HCT116 (cell line): ENCODE measurements around the gene EML4. TPM values are rescaled to one million over a fixed set of nuclear protein-coding genes. Genes with fewer than 3 reads are reported as not detected.

ENCODE experiments used
- ATAC-seq: fragments of 200-7000 bp; cut with Tn5 transposase; 2 replicates; pipeline ENCODE4 v1.9.1; 2020; ENCODE audit warnings: mild to moderate bottlenecking, moderate library complexity
- BruUV-seq: library from RNA; stranded (reverse); fragments of 400-500 nt; replicated peaks from 2 replicates; lab custom pipeline; 2021; lab: Mats Ljungman, UMichigan
- CTCF ChIA-PET: fragments of 300-600 bp; sonication (Branson Sonifier 250); formaldehyde crosslinking; loops from one replicate; lab custom pipeline; 2021; ENCODE audit warnings: antibody characterized with exemption; lab: Charles Lee
- POLR2A ChIA-PET: fragments of 300-600, 350-600 bp; sonication (Branson Sonifier 250); formaldehyde crosslinking; loops from one replicate; lab custom pipeline; 2021; ENCODE audit warnings: antibody characterized with exemption; lab: Charles Lee
- RAD21 ChIA-PET, 2 experiments: fragments of 300-600 bp; sonication (Branson Sonifier 250); formaldehyde crosslinking; loops; one replicate each; lab custom pipeline; 2023; ENCODE audit warnings: low total read pairs in 2 of 2; ENCODE audit not compliant: uncharacterized antibody in 2 of 2, unreplicated experiment in 2 of 2, low non-redundant PET in 1 of 2; lab: Charles Lee
- DNase-seq: peaks from one replicate; pipeline ENCODE4 v3.0.0-alpha.2; 2010; ENCODE audit warnings: low read depth, low spot score
- H2AFZ ChIP-seq: fragments of 200-600 bp; shearing (Covaris generic), sonication (generic); 2 replicates; pipeline ENCODE4 v1.6.1; 2017; ENCODE audit warnings: low read depth, mixed run types, mixed read lengths, antibody characterized with exemption, low read length; ENCODE audit not compliant: poor library complexity, severe bottlenecking
- H3K27ac ChIP-seq: 2 replicates; pipeline ENCODE4 v1.5.1; 2012; ENCODE audit warnings: low read depth, low read length
- H3K27me3 ChIP-seq: fragments of 200-600 bp; sonication (generic); 2 replicates; pipeline ENCODE4 v1.6.1; 2016; ENCODE audit warnings: mixed run types, low read length, mixed read lengths; ENCODE audit not compliant: insufficient read depth
- H3K36me3 ChIP-seq, 2 experiments: fragments of 200-500 bp in 1 of 2; fragments of 200-600 bp in 1 of 2; sonication (Bioruptor generic) in 1 of 2; sonication (generic) in 1 of 2; 2 replicates each; pipeline versions ENCODE4 v1.5.1 to v1.6.1; 2014 to 2016; ENCODE audit warnings: low read length in 2 of 2, inconsistent platforms in 1 of 2, mixed read lengths in 1 of 2, mixed run types in 1 of 2; ENCODE audit not compliant: insufficient read depth in 2 of 2, control insufficient read depth in 1 of 2
- H3K4me1 ChIP-seq, 2 experiments: fragments of 200-600 bp in 1 of 2; sonication (generic) in 1 of 2; 2 replicates each; pipeline versions ENCODE4 v1.5.1 to v1.6.1; 2012 to 2017; ENCODE audit warnings: low read length in 2 of 2, inconsistent platforms in 1 of 2, mild to moderate bottlenecking in 1 of 2, mixed read lengths in 1 of 2, mixed run types in 1 of 2, moderate library complexity in 1 of 2; ENCODE audit not compliant: insufficient read depth in 2 of 2, control insufficient read depth in 1 of 2
- H3K4me2 ChIP-seq: fragments of 200-600 bp; sonication (generic); 2 replicates; pipeline ENCODE4 v1.6.1; 2017; ENCODE audit warnings: mixed run types, low read length, mixed read lengths
- H3K4me3 ChIP-seq, 2 experiments: fragments of 200-600 bp in 1 of 2; sonication (generic) in 1 of 2; replicated peaks in 1 of 2; 2 replicates each; pipeline ENCODE4 v1.5.1; 2011 to 2016; ENCODE audit warnings: low read length in 2 of 2, control low read depth in 1 of 2, low read depth in 1 of 2, mild to moderate bottlenecking in 1 of 2, mixed read lengths in 1 of 2, mixed run types in 1 of 2
- H3K79me2 ChIP-seq: fragments of 200-600 bp; sonication (generic); 2 replicates; pipeline ENCODE4 v1.6.1; 2017; ENCODE audit warnings: mild to moderate bottlenecking, mixed run types, low read length, moderate library complexity, mixed read lengths; ENCODE audit not compliant: insufficient read depth
- H3K9ac ChIP-seq: fragments of 200-600 bp; sonication (generic); 2 replicates; pipeline ENCODE4 v1.6.1; 2016; ENCODE audit warnings: low read length, mixed read lengths
- H3K9me2 ChIP-seq: fragments of 200-600 bp; sonication (generic), shearing (Covaris generic); 2 replicates; pipeline ENCODE4 v1.6.1; 2017; ENCODE audit warnings: mixed run types, mild to moderate bottlenecking, moderate library complexity; ENCODE audit not compliant: insufficient read depth
- H3K9me3 ChIP-seq, 2 experiments: fragments of 200-500 bp in 1 of 2; fragments of 200-600 bp in 1 of 2; sonication (Bioruptor generic) in 1 of 2; sonication (generic) in 1 of 2; 2 replicates each; pipeline ENCODE4 v1.6.1; 2014 to 2017; ENCODE audit warnings: low read length in 2 of 2, mixed read lengths in 2 of 2, inconsistent platforms in 1 of 2, low read depth in 1 of 2, mild to moderate bottlenecking in 1 of 2, mixed run types in 1 of 2, moderate library complexity in 1 of 2; ENCODE audit not compliant: control insufficient read depth in 1 of 2, insufficient read depth in 1 of 2
- H4K20me1 ChIP-seq: fragments of 200-600 bp; sonication (generic), shearing (Covaris generic); 2 replicates; pipeline ENCODE4 v1.6.1; 2017; ENCODE audit warnings: mixed run types, mild to moderate bottlenecking, moderate library complexity; ENCODE audit not compliant: insufficient read depth
- CEBPB ChIP-seq: IDR thresholded peaks from 2 replicates; pipeline ENCODE4 v1.6.1; 2012; ENCODE audit warnings: low read depth
- ELF1 ChIP-seq: IDR thresholded peaks from 2 replicates; pipeline ENCODE4 v1.6.1; 2012; ENCODE audit warnings: low read depth, borderline replicate concordance
- EZH2phosphoT487 ChIP-seq: fragments of 200-600 bp; IDR thresholded peaks from 2 replicates; pipeline ENCODE4 v1.6.1; 2018; ENCODE audit warnings: antibody characterized with exemption, borderline replicate concordance
- JUND ChIP-seq: IDR thresholded peaks from 2 replicates; pipeline ENCODE4 v1.6.1; 2012
- POLR2A ChIP-seq: IDR thresholded peaks from 2 replicates; pipeline ENCODE4 v1.7.0; 2011; ENCODE audit warnings: borderline replicate concordance; ENCODE audit not compliant: insufficient read depth, insufficient read length; ENCODE audit errors: extremely low read depth
- POLR2AphosphoS5 ChIP-seq: IDR thresholded peaks from 2 replicates; pipeline ENCODE4 v1.6.1; 2011; ENCODE audit warnings: mild to moderate bottlenecking, low read depth, low read length, moderate library complexity
- RAD21 ChIP-seq: IDR thresholded peaks from 2 replicates; pipeline ENCODE4 v1.6.1; 2012; ENCODE audit warnings: low read depth, mild to moderate bottlenecking
- SIN3A ChIP-seq: IDR thresholded peaks from 2 replicates; pipeline ENCODE4 v1.6.1; 2012; ENCODE audit warnings: low read depth
- SP1 ChIP-seq: IDR thresholded peaks from 2 replicates; pipeline ENCODE4 v1.6.1; 2012; ENCODE audit warnings: low read depth
- TCF7L2 ChIP-seq: IDR thresholded peaks from 2 replicates; pipeline ENCODE4 v1.7.0; 2011; ENCODE audit warnings: borderline replicate concordance, inconsistent platforms; ENCODE audit not compliant: insufficient read depth, insufficient read length; ENCODE audit errors: extremely low read depth
- YY1 ChIP-seq: IDR thresholded peaks from 2 replicates; pipeline ENCODE4 v1.6.1; 2011; ENCODE audit warnings: low read length, low read depth, moderate library complexity, mild to moderate bottlenecking; ENCODE audit not compliant: insufficient replicate concordance; ENCODE audit errors: extremely low read depth
- ZFX ChIP-seq: fragments of 450-650 bp; IDR thresholded peaks from 2 replicates; pipeline ENCODE4 v1.6.1; 2017
- ZNF274 ChIP-seq: fragments of 200-500 bp; sonication (Bioruptor generic); IDR thresholded peaks from 2 replicates; pipeline ENCODE4 v1.6.1; 2014; ENCODE audit warnings: mild to moderate bottlenecking, low read depth, low read length, inconsistent platforms
- intact Hi-C: fragments of 100-400 bp; cut with micrococcal nuclease; formaldehyde crosslinking; loops from 2 replicates; pipeline ENCODE4 v1.10.0; 2022
- total RNA-seq: library from RNA; stranded (reverse); gene quantifications from one replicate; pipeline ENCODE4 v1.2.1, GENCODE V29; 2021; ENCODE audit not compliant: unreplicated experiment
- TF ChIP-seq, protein P1 (sequence below): IDR thresholded peaks from 2 replicates; pipeline ENCODE4 v1.6.1; 2012
- TF ChIP-seq, protein P2 (sequence below): IDR thresholded peaks from 2 replicates; pipeline ENCODE4 v1.6.1; 2011; ENCODE audit warnings: mild to moderate bottlenecking, low read length, moderate library complexity; ENCODE audit not compliant: insufficient replicate concordance; ENCODE audit errors: extremely low read depth
- TF ChIP-seq, protein P3 (sequence below), 3 experiments: fragments of 200-600 bp in 1 of 3; sonication (generic) in 1 of 3; IDR thresholded peaks in 2 of 3; conservative IDR thresholded peaks in 1 of 3; 2 replicates each; pipeline ENCODE4 v1.5.1; 2012 to 2017; ENCODE audit warnings: low read depth in 2 of 3, low read length in 2 of 3, antibody characterized with exemption in 1 of 3, borderline replicate concordance in 1 of 3, control low read depth in 1 of 3, mild to moderate bottlenecking in 1 of 3, mixed read lengths in 1 of 3, mixed run types in 1 of 3, moderate library complexity in 1 of 3; ENCODE audit not compliant: insufficient read depth in 1 of 3

The EML4 gene
- total RNA-seq, 1 experiment from 2014 or later, result 53.5 TPM

DNA sequence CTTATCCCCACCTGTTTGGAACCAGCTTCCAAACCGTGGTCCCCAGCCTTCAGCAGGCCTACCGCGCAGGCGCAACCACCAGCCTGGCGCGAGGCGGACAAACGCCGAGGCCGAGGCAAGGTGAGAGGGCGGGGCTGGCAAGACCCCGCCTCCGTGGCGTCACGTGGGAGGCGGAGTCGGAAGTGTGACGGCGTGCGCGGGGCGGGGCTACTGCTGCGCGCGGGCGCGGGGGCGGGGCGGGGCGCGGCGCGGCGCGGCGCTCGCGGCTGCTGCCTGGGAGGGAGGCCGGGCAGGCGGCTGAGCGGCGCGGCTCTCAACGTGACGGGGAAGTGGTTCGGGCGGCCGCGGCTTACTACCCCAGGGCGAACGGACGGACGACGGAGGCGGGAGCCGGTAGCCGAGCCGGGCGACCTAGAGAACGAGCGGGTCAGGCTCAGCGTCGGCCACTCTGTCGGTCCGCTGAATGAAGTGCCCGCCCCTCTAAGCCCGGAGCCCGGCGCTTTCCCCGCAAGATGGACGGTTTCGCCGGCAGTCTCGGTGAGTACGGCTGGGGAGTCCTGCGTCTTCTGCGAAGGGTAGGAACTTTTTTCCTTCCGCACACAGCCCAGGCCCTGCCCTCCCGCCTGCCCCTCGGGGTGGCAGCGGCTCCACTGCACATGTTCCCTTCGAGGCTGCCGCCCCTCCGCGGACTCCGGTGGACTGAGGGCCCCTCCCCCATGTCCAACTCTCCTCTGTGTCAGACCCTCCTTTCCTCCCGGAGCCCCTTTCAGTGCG is at the start of gene EML4 (continued):
- TF ChIP-seq POLR2AphosphoS5 (peak; percentile 79), ZNF274 (no peak), SIN3A (peak; percentile 80), RAD21 (no peak), ZFX (peak; percentile 40; the same call in 1 of the 2 replicates), YY1 (no peak)

DNA sequence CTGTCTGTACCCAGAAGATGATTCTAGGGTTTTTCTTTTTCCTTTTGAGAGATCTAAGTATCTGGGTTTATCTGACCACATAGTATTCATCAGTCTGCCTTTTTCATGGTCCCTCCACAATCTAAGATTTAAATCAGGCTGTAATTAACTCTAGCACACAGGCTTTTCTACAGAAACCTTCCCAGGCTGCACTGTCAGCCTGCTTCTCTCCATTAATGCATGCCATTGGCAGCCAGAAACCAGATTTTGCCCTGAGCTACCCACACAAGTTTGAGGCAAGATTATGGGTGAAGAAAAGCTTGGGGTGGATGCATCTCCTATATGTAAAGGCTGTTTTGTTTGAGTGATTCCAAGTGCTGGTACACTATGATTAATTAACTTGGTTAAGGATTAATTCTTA is 45.7 kb upstream of the EML4 start:
- Histone ChIP-seq H3K9ac (no peak overlapping the region), H2AFZ (peak overlapping the region; percentile 22), H4K20me1 (no peaks in the 10 kb centered on the region), H3K4me1 (peaks cover 3 to 8% of the 10 kb centered on the region in 2 experiments), H3K9me2 (no peaks in the 10 kb centered on the region), H3K9me3 (peaks cover 0 to 3% of the 10 kb centered on the region in 2 experiments; a peak in 1 of 4 replicates), H3K4me2 (no peak overlapping the region), H3K27ac (no peak overlapping the region), H3K36me3 (no peaks in the 10 kb centered on the region), H3K79me2 (no peaks in the 10 kb centered on the region), H3K4me3 (no peak overlapping the region), H3K27me3 (no peaks in the 10 kb centered on the region; the same call in 1 of the 2 replicates)
- BruUV-seq, result no TSS peak
- POLR2A ChIA-PET, result no interaction called here
- intact Hi-C loops, result no loop called here
- CTCF ChIA-PET, result no interaction called here
- DNase-seq (no peak), ATAC-seq (no peak)
- RAD21 ChIA-PET, result no interaction called here
- no peak for TF ChIP-seq YY1
- no peak for TF ChIP-seq RAD21
- TF ChIP-seq EZH2phosphoT487, result no peak
- TF ChIP-seq, protein P1, sequence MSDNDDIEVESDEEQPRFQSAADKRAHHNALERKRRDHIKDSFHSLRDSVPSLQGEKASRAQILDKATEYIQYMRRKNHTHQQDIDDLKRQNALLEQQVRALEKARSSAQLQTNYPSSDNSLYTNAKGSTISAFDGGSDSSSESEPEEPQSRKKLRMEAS, result no peak
- no peak for TF ChIP-seq JUND
- no peak for TF ChIP-seq POLR2AphosphoS5
- no peak for TF ChIP-seq ZNF274
- TF ChIP-seq, protein P2, sequence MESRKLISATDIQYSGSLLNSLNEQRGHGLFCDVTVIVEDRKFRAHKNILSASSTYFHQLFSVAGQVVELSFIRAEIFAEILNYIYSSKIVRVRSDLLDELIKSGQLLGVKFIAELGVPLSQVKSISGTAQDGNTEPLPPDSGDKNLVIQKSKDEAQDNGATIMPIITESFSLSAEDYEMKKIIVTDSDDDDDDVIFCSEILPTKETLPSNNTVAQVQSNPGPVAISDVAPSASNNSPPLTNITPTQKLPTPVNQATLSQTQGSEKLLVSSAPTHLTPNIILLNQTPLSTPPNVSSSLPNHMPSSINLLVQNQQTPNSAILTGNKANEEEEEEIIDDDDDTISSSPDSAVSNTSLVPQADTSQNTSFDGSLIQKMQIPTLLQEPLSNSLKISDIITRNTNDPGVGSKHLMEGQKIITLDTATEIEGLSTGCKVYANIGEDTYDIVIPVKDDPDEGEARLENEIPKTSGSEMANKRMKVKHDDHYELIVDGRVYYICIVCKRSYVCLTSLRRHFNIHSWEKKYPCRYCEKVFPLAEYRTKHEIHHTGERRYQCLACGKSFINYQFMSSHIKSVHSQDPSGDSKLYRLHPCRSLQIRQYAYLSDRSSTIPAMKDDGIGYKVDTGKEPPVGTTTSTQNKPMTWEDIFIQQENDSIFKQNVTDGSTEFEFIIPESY, result no peak
- no peak for TF ChIP-seq ELF1
- TF ChIP-seq POLR2A, result no peak
- TF ChIP-seq, protein P3, sequence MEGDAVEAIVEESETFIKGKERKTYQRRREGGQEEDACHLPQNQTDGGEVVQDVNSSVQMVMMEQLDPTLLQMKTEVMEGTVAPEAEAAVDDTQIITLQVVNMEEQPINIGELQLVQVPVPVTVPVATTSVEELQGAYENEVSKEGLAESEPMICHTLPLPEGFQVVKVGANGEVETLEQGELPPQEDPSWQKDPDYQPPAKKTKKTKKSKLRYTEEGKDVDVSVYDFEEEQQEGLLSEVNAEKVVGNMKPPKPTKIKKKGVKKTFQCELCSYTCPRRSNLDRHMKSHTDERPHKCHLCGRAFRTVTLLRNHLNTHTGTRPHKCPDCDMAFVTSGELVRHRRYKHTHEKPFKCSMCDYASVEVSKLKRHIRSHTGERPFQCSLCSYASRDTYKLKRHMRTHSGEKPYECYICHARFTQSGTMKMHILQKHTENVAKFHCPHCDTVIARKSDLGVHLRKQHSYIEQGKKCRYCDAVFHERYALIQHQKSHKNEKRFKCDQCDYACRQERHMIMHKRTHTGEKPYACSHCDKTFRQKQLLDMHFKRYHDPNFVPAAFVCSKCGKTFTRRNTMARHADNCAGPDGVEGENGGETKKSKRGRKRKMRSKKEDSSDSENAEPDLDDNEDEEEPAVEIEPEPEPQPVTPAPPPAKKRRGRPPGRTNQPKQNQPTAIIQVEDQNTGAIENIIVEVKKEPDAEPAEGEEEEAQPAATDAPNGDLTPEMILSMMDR (IDR thresholded peaks at IDR 0.05 in 2 of 3, conservative IDR thresholded peaks at IDR 0.05 in 1 of 3; ENCODE audit: borderline replicate concordance in 1 of 3, insufficient read depth in 1 of 3, low read depth in 2 of 3, low read length in 2 of 3), result no peak
- no peak for TF ChIP-seq TCF7L2
- TF ChIP-seq SP1, result no peak
- TF ChIP-seq SIN3A, result no peak
- TF ChIP-seq CEBPB, result no peak
